Loucy (cell line): Measurements from ENCODE around the gene GPC2.
"Not testable (repeated sequence)": the region's sequence is repeated elsewhere in the genome, so short reads cannot be mapped to it uniquely, and the experiment has no call there.

Experiments
- H2AFZ ChIP-seq: fragments of 200-600 bp; sonication (generic); 2 replicates; pipeline ENCODE4 v1.6.0; 2016; ENCODE audit warnings: antibody characterized with exemption, mild to moderate bottlenecking, low read length, moderate library complexity
- H3F3A ChIP-seq: fragments of 200-600 bp; 2 replicates; pipeline ENCODE4 v1.6.0; 2016; ENCODE audit warnings: antibody characterized with exemption, low read depth, mild to moderate bottlenecking
- H3K27me3 ChIP-seq: fragments of 200-600 bp; sonication (generic); 2 replicates; pipeline ENCODE4 v1.6.1; 2014; ENCODE audit warnings: low read length, mild to moderate bottlenecking; ENCODE audit not compliant: insufficient read depth, poor library complexity, severe bottlenecking
- H3K36me3 ChIP-seq: fragments of 200-600 bp; sonication (generic); 2 replicates; pipeline ENCODE4 v1.6.1; 2016; ENCODE audit warnings: low read length; ENCODE audit not compliant: insufficient read depth
- H3K4me1 ChIP-seq: fragments of 200-600 bp; sonication (generic); 2 replicates; pipeline ENCODE4 v1.5.1; 2014; ENCODE audit warnings: low read length, mild to moderate bottlenecking; ENCODE audit not compliant: insufficient read depth, poor library complexity, severe bottlenecking
- H3K4me2 ChIP-seq: fragments of 200-600 bp; sonication (generic); 2 replicates; pipeline ENCODE4 v1.6.0; 2014; ENCODE audit warnings: antibody characterized with exemption, low read length, low read depth, mild to moderate bottlenecking; ENCODE audit not compliant: poor library complexity, severe bottlenecking
- H3K4me3 ChIP-seq: fragments of 200-600 bp; sonication (generic); 2 replicates; pipeline ENCODE4 v1.5.1; 2014; ENCODE audit warnings: low read length, mild to moderate bottlenecking, mixed read lengths; ENCODE audit not compliant: poor library complexity, severe bottlenecking
- H3K79me2 ChIP-seq: fragments of 200-600 bp; sonication (generic); 2 replicates; pipeline ENCODE4 v1.6.1; 2014; ENCODE audit warnings: low read length; ENCODE audit not compliant: insufficient read depth
- H3K9ac ChIP-seq: fragments of 200-600 bp; sonication (generic); 2 replicates; pipeline ENCODE4 v1.6.0; 2014; ENCODE audit warnings: mild to moderate bottlenecking, low read depth, low read length, moderate library complexity; ENCODE audit not compliant: poor library complexity, severe bottlenecking
- H3K9me2 ChIP-seq: fragments of 200-600 bp; sonication (generic); replicated peaks from 2 replicates; pipeline ENCODE4 v1.6.1; 2016; ENCODE audit warnings: low read depth, low read length, mixed read lengths
- H3K9me3 ChIP-seq: fragments of 200-600 bp; sonication (generic); 2 replicates; pipeline ENCODE4 v1.6.1; 2014; ENCODE audit warnings: mild to moderate bottlenecking, antibody characterized with exemption, low read length, low read depth; ENCODE audit not compliant: insufficient read depth
- H4K20me1 ChIP-seq: fragments of 200-600 bp; sonication (generic); 2 replicates; pipeline ENCODE4 v1.6.0; 2014; ENCODE audit warnings: antibody characterized with exemption, low read length, mild to moderate bottlenecking; ENCODE audit not compliant: insufficient read depth, poor library complexity, severe bottlenecking
- CTCF ChIP-seq: fragments of 200-600 bp; sonication (generic); conservative IDR thresholded peaks from 2 replicates; pipeline ENCODE4 v1.5.1; 2014; ENCODE audit warnings: mild to moderate bottlenecking, antibody characterized with exemption, low read length
- EZH2phosphoT487 ChIP-seq: fragments of 200-600 bp; IDR thresholded peaks from 2 replicates; pipeline ENCODE4 v1.6.1; 2018; ENCODE audit warnings: antibody characterized with exemption, mild to moderate bottlenecking, moderate library complexity, borderline replicate concordance

The GPC2 gene

GRCh38 chr7:100217934-100218333, 40.8 kb upstream of the GPC2 start:
- H3K4me1 ChIP-seq, H2AFZ ChIP-seq, H3K4me3 ChIP-seq, H3K27me3 ChIP-seq, H3K9me3 ChIP-seq, H3F3A ChIP-seq, H4K20me1 ChIP-seq, H3K9ac ChIP-seq, H3K9me2 ChIP-seq, H3K36me3 ChIP-seq: not testable (repeated sequence)
- TF ChIP-seq CTCF, result peak; percentile 24; the same call in 1 of the 2 replicates
- Histone ChIP-seq H3K4me2 (peak overlapping the region; percentile 34), H3K79me2 (peaks cover 22% of the 10 kb centered on the region; the same call in 1 of the 2 replicates)

- Histone ChIP-seq H3K79me2 (peaks cover 9% of the 10 kb centered on the region; the same call in 1 of the 2 replicates), H3K9ac (no peak overlapping the region), H3K9me3 (no peaks in the 10 kb centered on the region), H3K4me3 (no peak overlapping the region), H2AFZ (no peak overlapping the region), H3K9me2 (no peaks in the 10 kb centered on the region), H3K36me3 (no peaks in the 10 kb centered on the region), H3F3A (no peaks in the 10 kb centered on the region), H3K4me2 (no peak overlapping the region), H3K4me1 (peaks cover 12% of the 10 kb centered on the region), H4K20me1 (no peaks in the 10 kb centered on the region), H3K27me3 (no peaks in the 10 kb centered on the region)
- TF ChIP-seq EZH2phosphoT487, result no peak
- TF ChIP-seq CTCF, result no peak
Observed at GRCh38 chr7:100215895-100216294, 38.7 kb upstream of the GPC2 start.

GRCh38 chr7:100214356-100214755, 37.2 kb upstream of the GPC2 start:
- H3K9me2 ChIP-seq, H3F3A ChIP-seq, H3K9me3 ChIP-seq, H4K20me1 ChIP-seq, H3K36me3 ChIP-seq, H3K4me3 ChIP-seq, H3K9ac ChIP-seq, H3K79me2 ChIP-seq, H3K27me3 ChIP-seq, H3K4me2 ChIP-seq, H2AFZ ChIP-seq: not testable (repeated sequence)
- H3K4me1 ChIP-seq, result peaks cover 13% of the 10 kb centered on the region

- Histone ChIP-seq H4K20me1 (no peaks in the 10 kb centered on the region), H3K9me2 (no peaks in the 10 kb centered on the region), H3K4me3 (no peak overlapping the region), H3K9ac (no peak overlapping the region), H2AFZ (no peak overlapping the region), H3K79me2 (no peaks in the 10 kb centered on the region), H3K4me1 (peaks cover 20% of the 10 kb centered on the region), H3K27me3 (no peaks in the 10 kb centered on the region), H3K4me2 (no peak overlapping the region), H3K36me3 (no peaks in the 10 kb centered on the region), H3K9me3 (no peaks in the 10 kb centered on the region), H3F3A (no peaks in the 10 kb centered on the region)
- TF ChIP-seq EZH2phosphoT487 (no peak), CTCF (no peak)
Observed at GRCh38 chr7:100213672-100214071, 36.5 kb upstream of the GPC2 start.
